Hippocampal formation (tissue), 2 donors: ENCODE measurements around the gene CACNA2D3.
"Not testable (repeated sequence)": the region's sequence is repeated elsewhere in the genome, so short reads cannot be mapped to it uniquely, and the experiment has no call there.

Experiments used
- DNase-seq, 2 donors: peaks; one replicate each; lab custom pipeline; 2025; lab: John Stamatoyannopoulos, UW

The CACNA2D3 gene

DNA sequence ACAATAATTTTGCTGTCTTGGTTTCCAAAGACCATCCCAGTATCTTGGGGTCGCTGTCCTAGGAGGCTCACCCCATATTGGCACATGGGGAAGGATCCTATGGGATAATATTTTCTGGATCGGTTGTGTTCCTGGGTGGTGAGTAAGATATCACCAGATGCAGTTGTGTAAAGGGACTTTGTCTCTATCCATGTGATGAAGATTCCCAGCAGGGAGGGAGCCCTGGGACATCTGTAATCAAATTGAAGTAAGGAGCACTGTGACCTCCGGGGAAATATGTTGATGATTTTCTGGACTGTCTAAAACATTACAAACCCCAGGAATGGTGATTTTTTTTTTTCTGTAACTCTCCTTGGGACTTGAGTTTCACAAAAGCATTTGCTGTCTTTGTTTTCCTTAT, 841.7 kb downstream of the CACNA2D3 start:
- no peak for DNase-seq

- DNase-seq: no peak
These were observed 843.4 kb downstream of the CACNA2D3 start for GRCh38 chr3:54965746-54966145.

DNA sequence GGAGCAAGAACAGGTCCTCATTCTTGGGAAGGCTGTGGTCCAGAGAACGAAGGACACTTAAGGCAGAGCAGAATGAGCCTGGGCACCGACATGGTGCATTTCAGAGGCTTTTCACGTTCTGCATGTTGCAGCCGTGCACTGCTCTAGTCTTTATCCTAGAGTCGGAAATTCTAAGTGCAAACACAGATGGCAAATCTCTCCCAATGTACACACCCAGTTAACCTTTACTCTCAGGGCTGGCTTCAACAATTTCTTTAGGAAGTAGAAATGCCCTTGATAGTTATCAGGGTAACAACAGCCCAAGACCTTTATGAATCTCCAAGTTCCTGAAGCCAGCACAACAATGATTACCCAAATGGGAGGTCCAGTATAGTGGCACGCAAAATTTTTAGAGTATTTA, 844.6 kb downstream of the CACNA2D3 start:
- no peak for DNase-seq

- no peak for DNase-seq
These were observed 845.4 kb downstream of the CACNA2D3 start for GRCh38 chr3:54967731-54968161.

GRCh38 chr3:54968546-54969172, 846.3 kb downstream of the CACNA2D3 start:
- DNase-seq: no peak

DNA sequence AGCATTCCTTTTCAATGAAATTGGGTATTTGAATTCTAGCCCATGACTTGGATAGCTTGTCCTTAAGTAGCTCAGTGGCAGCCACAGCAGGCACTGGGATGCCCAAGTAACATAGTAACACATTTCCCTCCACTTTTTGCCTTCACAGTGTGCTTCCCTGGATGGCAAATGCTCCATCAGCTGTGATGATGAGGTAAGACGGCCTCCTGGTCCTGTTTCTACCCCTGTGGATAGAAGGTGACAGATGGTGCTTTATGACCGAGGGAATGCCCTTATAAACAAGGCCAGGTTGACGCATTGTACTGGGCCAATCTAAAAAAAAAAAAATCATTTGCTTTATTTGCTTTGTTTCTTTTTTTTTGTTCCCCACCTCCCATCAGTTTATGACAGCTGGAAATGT, 847.3 kb downstream of the CACNA2D3 start:
- no peak for DNase-seq

DNA sequence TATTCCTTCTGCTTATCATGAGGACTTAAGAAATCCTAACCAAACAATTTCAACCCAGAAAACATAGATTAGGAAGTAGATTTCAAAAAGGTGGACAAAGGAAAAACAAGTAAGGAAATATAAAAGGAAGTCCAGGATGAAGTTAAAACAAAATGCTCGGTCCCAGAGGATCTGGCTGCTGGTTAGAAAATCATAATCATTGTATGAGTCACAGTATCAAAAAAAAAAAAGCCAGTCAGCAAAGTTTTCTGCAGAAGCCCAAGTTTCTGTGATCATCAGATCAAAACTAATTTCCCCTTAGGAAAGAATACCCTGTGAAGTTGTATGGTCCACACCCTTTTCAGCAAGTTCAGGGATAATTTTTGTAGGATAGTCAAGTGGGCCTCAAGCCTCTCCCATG, 848.5 kb downstream of the CACNA2D3 start:
- no peak for DNase-seq

DNA sequence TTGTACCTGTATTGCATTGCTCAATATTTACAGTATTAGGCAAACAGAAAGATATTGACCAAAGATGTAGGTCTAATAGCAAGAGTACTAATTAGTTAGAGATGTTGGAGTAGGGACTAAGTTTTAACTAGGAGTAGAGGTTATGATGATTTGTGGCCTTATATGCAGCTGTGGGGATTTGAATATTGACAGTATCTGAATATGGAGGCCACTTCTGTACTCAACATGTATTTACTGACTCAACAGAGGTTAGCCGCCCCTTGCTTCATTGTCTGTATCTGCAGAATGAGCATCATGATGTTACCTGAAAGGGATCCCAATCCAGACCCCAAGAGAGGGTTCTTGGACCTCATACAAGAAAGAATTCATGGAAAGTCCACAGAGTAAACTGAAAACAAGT, 855.1 kb downstream of the CACNA2D3 start:
- DNase-seq: no peak

GRCh38 chr3:54977946-54978345, 855.6 kb downstream of the CACNA2D3 start:
- not testable (repeated sequence) for DNase-seq

- no peak for DNase-seq
These were observed 860.5 kb downstream of the CACNA2D3 start for GRCh38 chr3:54982807-54983206.

DNA sequence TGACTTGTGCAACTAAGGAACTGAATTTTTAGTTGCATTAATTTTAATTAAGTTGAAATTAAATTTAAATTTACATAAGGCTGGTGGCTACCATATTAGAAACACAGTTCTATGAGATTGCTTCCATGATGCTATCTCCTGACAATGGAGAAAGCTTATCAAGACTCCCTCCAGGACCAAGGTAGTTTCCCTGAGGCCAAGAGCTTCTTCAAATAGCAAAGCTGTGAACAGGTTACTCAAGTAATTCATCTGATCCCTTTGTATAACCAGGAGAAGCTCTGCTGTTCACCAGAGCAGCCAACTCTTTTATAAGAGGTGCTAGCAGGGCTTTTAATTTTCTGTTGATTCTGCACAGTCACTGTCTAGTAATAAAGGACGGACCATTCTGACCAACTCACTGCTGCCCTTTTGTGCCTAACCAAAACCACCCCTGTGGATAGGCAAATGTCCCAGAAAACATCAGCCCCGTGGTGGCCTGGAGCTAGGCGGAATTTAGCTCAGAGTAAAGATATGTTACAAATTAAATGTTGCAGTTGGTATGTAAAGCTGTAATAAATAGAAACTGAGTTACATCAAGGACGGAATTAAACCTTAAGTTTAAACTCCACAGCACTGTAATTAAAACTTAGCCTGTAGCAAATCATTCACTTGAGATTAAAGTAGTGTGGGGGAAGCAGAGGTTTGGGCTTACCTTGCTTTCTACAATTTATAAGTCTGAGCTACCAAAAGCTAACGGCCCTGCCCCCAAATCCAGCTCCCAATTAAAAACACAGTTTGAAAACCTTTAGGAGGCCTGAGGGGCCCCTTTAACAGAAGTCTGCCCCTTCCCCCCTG, 861.1 kb downstream of the CACNA2D3 start:
- DNase-seq: no peak

DNA sequence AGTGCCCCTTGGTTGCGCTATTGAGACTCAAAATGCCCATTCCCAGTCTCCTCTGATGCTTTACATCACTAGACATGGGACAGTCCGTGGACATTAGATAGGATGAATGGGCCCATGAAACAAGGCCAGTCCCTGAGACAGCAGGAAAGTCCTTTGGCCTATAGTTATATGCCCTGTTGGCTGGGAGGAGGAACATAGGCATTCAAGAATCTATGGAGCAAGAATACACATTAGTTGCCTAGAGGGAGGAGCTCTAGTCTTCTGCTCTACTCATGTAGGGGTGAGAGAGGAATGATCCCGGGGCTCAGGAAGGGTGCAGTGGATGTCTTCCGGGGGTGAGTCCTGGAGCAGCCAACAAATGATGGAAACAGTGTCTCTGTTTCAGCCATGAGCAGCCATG, 863.5 kb downstream of the CACNA2D3 start:
- no peak for DNase-seq

GRCh38 chr3:54986294-54986693, 863.9 kb downstream of the CACNA2D3 start:
- no peak for DNase-seq

GRCh38 chr3:54987719-54988118, 865.4 kb downstream of the CACNA2D3 start:
- no peak for DNase-seq

DNA sequence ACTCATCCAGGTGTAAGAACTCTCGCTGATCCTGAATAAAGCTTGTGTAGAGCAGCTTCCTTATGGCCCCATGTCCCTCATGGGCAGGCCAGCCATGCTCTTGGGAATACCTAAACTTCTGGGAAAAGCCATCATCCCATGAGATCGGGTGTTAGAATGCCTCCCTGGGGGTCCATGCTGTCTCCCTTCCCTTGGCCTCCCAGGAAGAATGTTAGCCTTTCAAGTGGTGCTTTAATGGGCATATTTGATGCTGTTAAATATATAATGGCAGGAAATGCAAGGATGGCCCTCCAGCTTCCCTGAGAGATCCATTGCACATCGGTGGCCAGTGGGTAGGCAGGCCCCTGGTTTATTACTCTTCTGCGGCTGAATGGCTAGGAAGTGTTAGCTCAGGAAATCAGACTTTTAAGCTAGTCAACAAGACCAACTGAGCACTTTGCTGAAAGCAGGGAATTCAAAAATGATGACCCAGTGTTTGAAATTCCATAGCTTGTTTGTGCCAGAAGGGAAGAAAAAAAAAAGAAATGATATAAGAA, 866.0 kb downstream of the CACNA2D3 start:
- no peak for DNase-seq

GRCh38 chr3:54988838-54989630, 866.7 kb downstream of the CACNA2D3 start:
- DNase-seq: no peak

GRCh38 chr3:54994111-54994513, 871.8 kb downstream of the CACNA2D3 start:
- DNase-seq: no peak

- DNase-seq: no peak
These were observed 876.8 kb downstream of the CACNA2D3 start for GRCh38 chr3:54999159-54999558.

GRCh38 chr3:54999811-55000210, 877.5 kb downstream of the CACNA2D3 start:
- DNase-seq: no peak

- DNase-seq: no peak
These were observed 878.2 kb downstream of the CACNA2D3 start for GRCh38 chr3:55000546-55000945.

DNA sequence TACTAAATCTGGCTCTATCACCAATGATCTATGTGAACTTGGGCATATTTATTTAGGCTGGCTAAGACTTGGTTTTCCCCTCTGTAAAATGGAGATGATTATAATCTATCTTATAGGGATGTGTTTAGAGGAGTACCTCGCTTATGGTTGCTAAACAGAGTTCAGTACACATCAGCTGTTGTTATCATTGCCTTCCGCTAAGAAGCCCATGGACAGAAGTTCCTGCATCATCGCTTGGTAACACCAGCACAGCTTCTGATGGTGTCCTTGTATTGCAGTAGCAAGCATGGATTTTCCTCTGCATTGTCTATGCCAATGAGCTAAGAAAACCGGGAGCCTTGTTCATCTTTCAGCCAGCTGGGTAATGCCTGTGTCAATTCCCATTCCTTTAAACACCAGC, 878.6 kb downstream of the CACNA2D3 start:
- no peak for DNase-seq

GRCh38 chr3:55002416-55002930, 880.1 kb downstream of the CACNA2D3 start:
- DNase-seq: no peak
